NCI-H82 treated with DMSO at 0.1 percent for 48 hours (cell line): ENCODE results near the gene CHGA.
A peak's percentile ranks its signal among the peaks of the same experiment; 100 is the strongest.

ENCODE experiments used
- DNase-seq: peaks from one replicate; lab custom pipeline; 2025; ENCODE audit not compliant: unreplicated experiment; lab: John Stamatoyannopoulos, UW

Gene CHGA, protein sequence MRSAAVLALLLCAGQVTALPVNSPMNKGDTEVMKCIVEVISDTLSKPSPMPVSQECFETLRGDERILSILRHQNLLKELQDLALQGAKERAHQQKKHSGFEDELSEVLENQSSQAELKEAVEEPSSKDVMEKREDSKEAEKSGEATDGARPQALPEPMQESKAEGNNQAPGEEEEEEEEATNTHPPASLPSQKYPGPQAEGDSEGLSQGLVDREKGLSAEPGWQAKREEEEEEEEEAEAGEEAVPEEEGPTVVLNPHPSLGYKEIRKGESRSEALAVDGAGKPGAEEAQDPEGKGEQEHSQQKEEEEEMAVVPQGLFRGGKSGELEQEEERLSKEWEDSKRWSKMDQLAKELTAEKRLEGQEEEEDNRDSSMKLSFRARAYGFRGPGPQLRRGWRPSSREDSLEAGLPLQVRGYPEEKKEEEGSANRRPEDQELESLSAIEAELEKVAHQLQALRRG

DNA sequence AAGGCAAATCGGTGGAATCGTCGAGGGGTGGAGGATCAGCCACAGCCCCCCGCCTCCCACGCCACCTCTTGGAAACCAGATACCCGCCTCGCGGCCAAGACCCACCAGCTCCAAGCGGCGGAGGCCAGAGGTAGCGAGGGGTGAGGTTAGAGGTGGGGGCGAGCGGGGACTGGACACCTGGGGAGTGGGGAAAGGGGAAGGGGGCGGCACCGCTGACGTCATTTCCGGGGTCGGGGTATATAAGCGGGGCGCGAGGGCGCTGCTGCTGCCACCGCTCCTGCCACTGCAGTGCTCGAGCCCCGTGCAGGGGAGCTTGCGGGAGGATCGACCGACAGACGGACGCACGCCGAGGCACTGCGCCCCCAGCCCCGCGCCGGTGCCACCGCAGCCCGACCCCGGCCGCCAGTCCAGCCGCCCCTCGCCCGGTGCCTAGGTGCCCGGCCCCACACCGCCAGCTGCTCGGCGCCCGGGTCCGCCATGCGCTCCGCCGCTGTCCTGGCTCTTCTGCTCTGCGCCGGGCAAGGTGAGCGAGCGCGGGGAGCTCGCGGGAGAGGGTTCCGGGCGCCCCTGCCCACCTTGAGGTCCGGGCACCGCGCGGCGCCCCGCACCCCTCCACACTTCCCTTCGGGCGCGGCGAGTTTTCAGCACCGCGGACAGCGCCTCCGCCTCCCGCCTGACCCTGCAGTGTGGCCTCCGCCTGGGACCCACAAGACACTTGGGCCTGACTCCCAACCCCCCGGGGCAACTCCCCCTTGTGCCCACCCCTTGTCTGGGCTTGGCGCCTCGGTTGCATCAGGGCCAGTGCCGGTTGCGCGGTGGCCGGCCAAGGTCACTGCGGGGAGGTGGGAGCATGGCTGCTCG is at the start of gene CHGA:
Gene CHGA (plus strand): TSS at position 268 of the 861 bp plus-strand sequence. CDS start 210 bp downstream, at position 478.
- peak; percentile 43 for DNase-seq

DNA sequence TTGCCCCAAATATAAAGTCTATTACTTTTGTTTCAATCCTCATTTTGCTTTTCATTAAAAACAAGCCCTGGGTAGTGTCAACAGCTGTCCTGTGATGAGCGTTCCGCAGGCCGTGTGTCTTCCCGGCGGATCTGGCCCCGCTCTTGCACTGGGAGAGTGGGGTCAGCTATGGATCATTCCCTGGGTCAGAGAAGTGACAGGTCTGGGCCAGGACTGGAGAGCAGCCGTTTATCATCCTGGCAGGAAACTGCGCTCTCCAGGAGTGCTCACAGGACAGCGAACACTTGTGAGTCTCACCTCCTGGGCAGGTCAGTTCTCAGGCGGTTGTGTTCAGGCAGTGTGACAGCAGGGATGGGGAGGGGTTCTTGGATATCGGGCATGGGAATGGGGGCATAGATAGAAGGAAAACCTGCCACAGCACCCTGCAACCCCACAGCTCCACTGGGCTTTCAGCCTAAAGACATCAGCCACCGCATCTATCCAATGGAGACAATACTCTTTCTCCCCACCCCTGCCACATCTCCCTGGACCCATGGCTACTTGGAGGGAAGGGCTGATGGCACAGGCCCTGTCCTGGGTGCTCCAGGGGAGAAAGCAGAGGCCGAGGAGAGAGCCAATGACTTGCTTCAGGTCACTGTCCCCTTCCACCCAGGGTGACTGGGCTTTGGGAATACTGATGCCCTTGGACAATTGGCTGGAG is 47.8 kb upstream of the CHGA start:
- no peak for DNase-seq

DNA sequence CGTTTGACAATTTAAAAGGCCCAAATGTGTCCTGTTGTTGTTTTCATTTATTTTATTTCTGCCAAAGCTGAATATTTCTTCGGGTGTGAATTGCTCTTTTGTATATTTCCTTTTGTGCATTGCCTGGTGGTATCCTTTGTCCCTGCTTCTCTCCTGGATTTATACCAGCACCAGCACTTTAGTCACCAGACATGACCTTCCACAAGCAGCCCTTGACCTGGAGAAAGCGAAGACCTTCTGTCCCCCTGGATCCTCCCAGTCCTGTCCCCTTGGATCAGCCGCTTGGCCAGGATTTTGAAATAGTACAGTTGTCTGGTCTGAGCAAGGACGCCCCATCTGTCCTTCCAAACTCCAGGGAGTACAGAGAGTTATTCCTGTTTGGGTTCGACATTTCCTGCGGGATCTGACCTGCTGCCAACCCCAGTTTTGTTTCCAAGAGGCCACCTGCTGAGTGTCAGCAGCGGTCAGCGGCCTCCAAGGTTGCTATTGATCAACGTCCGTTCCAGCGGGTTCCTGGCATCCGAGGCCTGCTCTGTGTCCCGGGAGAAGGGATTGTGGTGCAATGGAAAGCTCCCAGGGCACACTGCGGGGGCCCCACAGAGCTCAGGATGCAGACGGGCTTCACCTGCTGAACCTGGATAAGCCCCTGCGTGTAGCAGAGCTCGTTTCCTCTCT is 45.1 kb upstream of the CHGA start:
- DNase-seq = no peak

DNA sequence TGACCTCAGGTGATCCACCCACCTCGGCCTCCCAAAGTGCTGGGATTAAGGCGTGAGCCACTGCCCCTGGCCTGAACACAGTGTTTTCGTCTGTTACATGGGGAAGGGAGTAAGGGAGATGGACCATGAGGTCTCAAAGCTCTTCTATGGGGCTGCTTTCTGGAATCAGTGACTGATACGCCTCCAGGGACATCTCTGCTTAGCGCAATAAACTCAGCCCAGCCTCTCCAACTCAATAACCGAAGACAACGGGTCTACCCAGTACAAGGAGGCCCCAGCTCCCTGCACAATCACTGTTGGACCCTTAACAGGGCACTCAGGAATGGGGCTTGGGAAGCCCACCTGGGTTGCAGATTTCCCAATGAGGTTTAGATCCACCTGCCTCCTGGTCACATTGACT is 42.6 kb upstream of the CHGA start:
- DNase-seq = no peak

DNA sequence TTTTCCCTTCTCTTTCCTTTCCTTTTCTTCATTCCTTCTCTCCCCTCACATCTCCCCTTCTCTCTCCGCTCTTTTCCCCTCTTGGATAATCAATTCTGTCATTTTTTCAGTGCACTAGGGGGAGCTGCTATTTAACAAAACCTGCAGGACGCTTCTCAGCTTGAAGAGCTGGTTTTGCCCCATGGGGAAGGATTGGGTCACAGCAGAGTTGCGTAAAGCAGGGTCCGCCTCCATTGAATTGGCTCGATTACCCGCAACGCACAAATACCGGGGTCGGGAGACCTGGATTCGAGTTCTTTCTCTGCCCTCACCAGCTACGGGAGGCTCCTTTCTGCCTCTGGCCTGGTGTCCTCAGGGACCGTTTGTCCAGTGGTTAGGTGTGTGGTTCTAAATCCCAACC is 42.1 kb upstream of the CHGA start:
- DNase-seq = peak; percentile 45

DNA sequence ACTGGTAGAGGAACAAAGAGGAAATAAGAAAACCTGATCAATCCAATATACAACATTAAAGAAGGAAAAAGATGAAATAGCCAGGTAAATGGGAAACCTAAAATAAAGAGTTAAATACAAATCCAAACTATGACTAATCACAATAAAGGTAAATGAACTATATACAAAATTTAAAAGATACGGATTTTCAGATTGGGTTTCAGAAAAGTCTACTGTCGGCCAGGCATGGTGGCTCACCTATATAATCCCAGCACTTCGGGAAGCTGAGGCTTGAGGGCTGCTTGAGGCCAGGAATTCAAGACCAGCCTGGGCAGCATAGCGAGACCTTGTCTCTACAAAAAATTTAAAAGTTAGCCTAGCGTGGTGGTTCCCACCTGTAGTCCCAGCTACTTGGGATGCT is 39.9 kb upstream of the CHGA start:
- DNase-seq = no peak

DNA sequence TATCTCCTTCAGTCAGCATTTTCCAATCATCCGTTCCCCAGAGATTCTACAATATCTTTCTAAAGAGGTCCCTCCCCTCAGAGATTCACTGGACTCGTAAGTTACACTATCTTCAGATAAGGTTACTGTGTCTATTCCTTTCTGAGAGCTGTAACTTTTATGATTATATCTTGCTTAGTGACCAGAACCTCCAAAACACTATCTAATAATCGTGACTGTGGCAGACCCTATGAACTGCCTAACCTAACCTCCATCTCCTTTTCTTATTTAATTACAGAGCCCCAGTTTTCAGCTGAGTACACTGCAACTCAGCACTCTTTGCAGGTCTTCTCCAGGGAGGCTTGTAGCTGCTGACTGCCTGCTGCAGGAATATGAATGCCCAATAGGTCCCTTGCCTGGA is 38.5 kb upstream of the CHGA start:
- no peak for DNase-seq

DNA sequence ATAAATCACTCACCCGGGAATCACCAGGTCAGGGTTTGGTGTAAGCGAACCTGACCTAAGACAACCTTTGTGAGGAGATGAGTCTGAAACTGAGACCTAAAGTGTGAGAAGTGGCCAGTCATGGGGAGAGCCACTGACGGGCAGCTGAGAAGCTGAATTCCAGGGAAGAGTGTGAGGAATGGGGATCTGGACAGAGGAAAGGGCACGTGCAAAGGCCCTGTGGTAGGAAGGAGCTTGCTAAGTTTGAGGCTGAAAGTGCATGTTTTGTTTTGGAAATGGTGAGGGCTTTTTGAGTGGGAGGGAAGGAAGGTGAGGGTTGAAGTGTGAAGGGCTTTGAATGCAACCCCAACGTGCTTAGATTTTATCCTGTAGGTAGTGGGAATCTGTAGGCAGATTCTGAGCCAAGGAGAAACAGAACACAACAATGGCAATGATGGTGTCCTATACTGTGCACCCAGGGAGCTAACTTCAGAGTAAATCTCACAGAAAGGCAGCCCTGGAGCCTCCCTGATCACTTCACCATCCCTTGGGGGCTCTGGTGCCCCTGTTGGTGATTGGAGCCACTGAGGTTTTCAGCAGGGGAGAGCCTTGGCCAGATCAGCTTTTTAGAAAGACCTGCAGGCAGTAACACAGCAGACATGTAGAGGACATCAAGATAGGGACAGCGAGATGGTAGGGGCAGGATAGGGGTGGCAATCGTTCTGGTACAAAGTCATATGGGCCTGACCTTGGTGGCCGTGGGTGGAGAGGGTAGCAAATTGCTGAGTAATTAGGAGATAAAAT is 37.5 kb upstream of the CHGA start:
- DNase-seq = no peak

DNA sequence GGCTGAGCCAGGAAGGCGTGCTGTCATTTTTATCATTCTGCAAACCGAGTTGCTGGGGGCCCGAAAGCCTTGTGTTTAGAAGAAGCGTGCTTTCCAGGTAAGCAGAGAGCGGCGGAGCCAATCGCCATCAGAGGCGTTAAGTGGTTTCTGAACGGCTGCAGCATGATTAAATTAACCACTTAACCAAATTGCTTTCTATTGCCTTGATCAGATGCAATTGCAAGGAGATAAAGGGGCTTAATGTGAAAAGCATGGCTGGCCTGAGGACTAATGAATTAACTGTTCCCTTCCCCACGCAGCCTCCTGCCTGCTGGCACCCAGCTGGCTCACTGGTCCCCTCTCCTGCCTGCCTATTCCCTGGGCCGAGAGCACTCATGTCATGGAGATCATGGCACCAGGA is 36.6 kb upstream of the CHGA start:
- peak; percentile 93 for DNase-seq

DNA sequence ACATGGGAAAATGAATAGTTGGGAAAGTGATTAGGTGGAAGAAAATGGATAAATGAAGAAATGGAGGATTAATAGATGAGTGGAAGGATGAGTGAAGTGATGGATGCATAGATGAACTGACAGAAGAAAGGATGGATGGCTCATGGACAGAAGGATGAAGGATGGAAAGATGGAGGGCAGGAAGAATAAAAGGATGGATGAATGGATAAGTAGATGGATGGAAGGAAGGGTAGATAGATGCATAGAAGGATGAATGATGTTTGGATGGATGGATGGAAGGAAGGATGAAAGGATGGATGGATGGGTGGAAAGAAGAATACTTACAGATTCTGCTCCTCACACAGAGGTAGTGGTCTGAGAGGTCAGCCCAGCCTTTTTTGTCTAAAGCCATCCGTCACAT is 35.8 kb upstream of the CHGA start:
- DNase-seq = no peak

DNA sequence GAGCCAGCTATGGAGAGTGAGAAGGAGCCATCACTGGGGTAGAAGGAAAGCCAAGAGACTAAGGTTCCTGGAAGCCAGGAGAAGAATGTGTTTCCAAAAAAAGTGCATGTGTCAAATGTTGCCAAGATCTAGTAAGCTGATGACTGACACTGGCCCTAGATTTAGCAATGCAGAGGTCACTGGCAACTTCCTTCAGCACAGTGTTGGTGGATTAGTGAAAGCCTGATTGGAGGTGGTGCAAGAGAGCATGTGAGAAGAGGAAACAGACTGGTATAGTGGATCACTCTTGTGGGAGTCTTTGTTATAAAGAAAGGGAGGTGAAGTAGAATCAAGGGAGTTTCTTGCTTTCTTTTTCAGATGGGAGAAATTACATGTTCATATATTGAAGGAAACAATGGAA is 34.1 kb upstream of the CHGA start:
- no peak for DNase-seq

DNA sequence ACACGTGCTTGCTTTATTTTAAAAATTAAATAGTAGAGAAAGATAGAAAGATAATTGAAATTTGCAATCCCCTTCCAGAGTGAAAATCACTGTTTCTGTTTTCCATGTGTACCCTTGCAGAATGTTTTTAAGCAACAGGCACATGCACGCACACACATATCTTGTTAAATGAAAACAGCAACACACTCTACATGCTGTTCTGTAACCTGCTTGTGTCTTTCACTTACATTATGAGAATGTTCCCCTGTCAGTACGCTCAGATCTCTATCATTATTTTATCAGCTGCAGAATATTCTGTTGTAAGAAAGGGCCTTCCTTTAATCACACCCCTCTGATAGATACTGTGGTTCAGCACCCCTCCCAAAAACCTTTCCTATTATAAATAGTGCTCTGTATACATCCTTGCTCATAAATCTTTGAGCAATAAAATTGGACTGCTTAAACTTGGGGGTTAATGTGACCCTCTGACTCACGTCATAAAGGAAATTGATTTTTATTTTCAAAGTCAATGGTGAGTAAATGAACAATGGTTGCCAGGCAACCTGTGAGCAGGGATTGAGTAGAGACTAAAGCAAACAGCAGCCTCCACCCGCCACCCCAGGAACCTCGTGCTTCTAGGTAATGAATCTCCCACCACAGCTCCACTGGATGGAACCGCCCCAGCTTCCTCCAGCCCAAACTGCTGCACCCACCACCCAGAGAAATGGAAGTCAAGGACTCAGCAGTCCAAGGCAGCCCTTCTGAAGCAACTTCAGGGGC is 31.9 kb upstream of the CHGA start:
- DNase-seq = no peak

DNA sequence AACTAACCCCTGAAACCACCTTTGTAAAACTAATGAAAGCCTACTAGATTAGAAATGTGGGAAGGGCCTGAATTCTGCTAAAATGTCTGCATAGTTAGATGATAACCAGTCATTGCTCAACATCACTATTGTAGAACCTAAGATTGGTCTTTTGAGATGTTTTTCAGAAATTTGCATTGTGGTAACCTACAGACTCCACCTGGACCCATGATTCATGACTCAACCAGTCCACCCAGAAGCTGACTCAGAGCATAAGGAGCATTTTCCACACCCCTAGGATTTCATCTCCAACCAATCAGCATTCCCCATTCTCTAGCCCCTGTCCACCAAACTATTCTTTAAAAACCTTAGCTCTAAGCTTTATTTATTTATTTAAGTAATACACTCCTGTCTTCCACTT is 30.4 kb upstream of the CHGA start:
- DNase-seq = no peak

DNA sequence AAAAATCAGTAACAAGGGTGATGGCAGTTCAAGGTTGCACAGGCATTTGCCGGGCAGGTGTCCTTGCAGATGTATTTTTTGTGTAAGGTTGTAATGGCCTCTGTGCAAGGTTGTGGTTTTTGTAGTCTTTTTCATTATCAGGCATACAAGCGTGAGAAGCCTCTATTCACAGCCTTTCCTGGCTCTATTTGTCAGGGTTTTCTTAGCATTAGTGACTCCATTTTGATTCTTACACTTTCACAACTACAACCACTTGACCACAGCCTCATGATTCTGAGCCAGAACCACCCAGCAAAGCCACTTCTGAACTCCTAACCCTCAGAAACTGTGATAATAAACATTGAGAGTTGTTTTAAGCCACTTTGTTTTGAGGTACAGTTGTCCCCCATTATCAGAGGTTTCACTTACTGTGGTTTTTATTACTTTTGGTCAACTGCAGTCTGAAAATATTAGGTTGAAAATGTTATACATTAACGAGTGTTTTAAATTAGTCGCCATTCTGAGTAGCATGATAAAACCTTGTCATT is 27.5 kb upstream of the CHGA start:
- DNase-seq = no peak

DNA sequence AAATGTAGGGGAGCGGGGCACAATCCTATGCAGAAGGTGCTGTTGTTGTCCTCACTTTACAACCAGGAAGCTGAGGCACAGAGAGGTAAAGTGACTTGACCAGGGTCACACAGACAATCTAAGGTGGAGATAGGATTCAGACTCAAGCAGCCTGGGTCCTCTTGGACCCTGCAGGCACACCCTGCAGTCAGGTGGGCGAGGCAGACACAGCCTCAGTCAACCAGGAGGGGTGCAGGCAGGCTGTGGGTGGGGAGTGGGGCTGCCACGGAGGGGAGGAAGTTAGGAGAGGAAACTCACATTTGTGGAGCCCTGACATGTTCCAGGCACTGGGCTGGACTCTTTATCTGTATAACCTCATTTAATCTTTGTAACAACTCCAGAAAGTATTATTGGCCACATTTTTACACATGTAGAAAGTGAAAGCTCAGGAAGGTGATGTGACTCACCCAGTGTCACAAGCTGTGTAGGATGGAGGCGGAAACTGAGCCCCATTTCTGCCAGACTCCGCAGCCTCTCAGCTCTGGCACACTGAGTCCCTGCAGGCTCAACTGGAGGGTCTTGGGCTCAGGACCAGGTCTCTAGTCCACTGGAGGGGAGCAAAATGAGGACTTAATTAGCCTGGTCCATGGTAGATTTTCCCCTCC is 24.9 kb upstream of the CHGA start:
- no peak for DNase-seq

DNA sequence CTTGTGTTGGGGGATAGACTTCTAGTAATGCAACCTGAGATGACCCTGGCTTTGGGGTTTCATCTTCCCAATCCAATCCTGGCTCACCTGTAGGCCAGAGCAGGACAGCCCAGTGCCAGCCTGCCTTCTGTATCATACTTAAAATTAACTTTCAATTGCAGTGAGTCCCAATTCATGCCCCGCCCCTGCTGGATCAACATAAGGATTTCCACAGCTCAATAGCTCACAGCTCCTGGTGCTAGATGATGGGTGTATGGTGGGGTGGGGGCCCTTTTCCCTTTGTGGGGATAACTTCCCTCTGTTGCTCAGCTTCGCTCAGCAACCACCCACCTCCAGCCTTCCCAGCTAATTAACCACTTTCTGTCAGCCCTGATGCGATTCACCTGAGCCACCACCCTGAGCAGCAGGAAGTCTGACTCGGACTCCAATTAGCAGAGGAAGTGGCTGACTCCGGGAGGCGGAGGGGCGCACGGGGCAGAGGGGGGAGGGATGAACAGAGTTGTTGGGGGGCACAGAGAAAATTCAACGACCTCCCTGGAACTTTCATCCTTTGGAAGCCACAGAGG is 24.3 kb upstream of the CHGA start:
- no peak for DNase-seq

DNA sequence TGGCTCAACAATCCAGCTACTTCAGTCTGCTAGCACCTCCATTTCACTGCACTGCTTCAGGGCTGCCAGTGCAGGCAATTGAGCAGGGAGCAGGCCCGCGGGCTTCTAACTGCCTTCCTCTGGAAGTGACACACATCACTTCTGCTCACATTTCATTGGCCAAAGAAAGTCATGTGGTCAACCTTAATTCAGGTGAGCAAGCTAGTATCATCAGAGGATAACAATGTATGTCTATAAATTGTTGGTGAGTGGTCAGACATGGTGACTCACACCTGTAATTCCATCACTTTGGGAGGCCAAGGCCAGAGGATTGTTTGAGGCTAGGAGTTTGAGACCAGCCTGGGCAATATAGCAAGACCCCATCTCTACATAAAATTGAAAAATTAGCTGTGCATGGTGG is 22.3 kb upstream of the CHGA start:
- DNase-seq = no peak

DNA sequence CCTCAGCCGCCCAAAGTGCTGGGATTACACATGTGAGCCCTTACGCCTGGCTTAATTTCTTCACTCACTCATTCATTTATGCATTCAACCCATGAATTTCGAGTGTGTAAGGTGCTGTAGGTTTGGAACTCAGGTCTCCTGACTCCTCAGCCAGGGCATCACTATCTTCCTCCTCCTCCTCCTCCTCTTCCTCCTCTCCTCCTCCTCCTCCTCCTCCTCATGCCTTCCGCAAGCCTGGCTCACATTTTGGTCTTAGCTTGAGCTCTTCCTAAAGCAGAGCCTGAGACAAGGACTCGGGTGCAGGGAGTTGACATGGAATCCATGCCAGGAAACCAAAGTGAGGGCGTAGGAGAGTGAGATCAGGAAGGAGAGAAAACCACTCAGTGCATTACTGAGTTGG is 20.8 kb upstream of the CHGA start:
- no peak for DNase-seq
